ENCODE results near the gene NCK2. TPM values are rescaled to one million over a fixed set of nuclear protein-coding genes. Genes with fewer than 3 reads are reported as not detected.

The NCK2 gene
- polyA plus RNA-seq, 1 of the 3 experiments (the other 2 are of a cell fraction), result 42.8 TPM

DNA sequence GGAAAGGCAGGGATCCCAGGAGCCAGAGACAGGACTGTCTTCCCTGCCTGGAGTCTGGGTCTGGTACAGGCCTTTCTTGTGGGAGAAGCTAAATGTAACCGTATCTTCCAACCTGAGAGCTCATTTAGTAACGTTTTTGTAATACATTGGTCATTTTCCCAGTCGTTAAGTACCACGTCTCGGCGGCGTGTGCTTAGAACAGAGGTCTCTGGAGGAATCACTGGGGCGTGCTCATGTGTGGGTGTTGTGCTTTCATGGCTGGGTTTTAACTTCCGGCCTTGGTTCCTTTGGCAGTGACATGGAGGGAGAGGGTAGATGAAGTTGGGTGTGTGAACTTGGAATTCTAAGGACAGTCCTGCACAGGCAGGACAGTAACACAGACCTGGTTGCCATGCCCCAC lies 79.7 kb downstream of the NCK2 start:
- Histone ChIP-seq H3K4me1 (ENCODE audit: control insufficient read depth in 1 of 2, insufficient read depth in 2 of 2, low read depth in 1 of 2, low read length in 1 of 2) (peaks cover 0 to 6% of the 10 kb centered on the region in 2 experiments; a peak in 1 of 4 replicates), H3K9me2 (no peaks in the 10 kb centered on the region), H3K9me3 (no peaks in the 10 kb centered on the region), H3K27ac (ENCODE audit: low read depth in 2 of 2, low read length in 1 of 2) (no peak overlapping the region), H3K79me2 (ENCODE audit: insufficient read depth) (peaks cover 11% of the 10 kb centered on the region; the same call in 1 of the 2 replicates), H3K4me2 (no peak overlapping the region), H4K20me1 (ENCODE audit: insufficient read depth) (peaks cover 10% of the 10 kb centered on the region; the same call in 1 of the 2 replicates), H3F3A (replicated peaks; ENCODE audit: insufficient read depth) (no peaks in the 10 kb centered on the region), H3K4me3 (ENCODE audit: low read depth in 2 of 2, low read length in 1 of 2) (no peak overlapping the region), H2AFZ (ENCODE audit: low read depth) (no peak overlapping the region), H3K36me3 (replicated peaks in 1 of 2; ENCODE audit: control insufficient read depth in 1 of 2, insufficient read depth in 2 of 2, low read length in 1 of 2) (peaks cover 0 to 2% of the 10 kb centered on the region in 2 experiments), H3K9ac (no peak overlapping the region), H3K27me3 (ENCODE audit: insufficient read depth) (no peaks in the 10 kb centered on the region)
- DNase-seq, result no peak
- ChIA-PET CTCF (no interaction called here), POLR2A (no interaction called here)
- WGBS (ENCODE audit: low lambda C conversion rate), result 83% methylated on average over 9 of the region's 9 CpGs
- TF ChIP-seq, protein P1, sequence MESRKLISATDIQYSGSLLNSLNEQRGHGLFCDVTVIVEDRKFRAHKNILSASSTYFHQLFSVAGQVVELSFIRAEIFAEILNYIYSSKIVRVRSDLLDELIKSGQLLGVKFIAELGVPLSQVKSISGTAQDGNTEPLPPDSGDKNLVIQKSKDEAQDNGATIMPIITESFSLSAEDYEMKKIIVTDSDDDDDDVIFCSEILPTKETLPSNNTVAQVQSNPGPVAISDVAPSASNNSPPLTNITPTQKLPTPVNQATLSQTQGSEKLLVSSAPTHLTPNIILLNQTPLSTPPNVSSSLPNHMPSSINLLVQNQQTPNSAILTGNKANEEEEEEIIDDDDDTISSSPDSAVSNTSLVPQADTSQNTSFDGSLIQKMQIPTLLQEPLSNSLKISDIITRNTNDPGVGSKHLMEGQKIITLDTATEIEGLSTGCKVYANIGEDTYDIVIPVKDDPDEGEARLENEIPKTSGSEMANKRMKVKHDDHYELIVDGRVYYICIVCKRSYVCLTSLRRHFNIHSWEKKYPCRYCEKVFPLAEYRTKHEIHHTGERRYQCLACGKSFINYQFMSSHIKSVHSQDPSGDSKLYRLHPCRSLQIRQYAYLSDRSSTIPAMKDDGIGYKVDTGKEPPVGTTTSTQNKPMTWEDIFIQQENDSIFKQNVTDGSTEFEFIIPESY (IDR thresholded peaks at IDR 0.05; ENCODE audit: borderline replicate concordance, low read depth), result no peak
- no peak for TF ChIP-seq RAD21 (IDR thresholded peaks at IDR 0.05; ENCODE audit: low read length)
- TF ChIP-seq ELF1 (IDR thresholded peaks at IDR 0.05), result no peak
- TF ChIP-seq FOSL2 (IDR thresholded peaks at IDR 0.05; ENCODE audit: borderline replicate concordance, low read depth), result no peak
- TF ChIP-seq RXRA (IDR thresholded peaks at IDR 0.05; ENCODE audit: borderline replicate concordance, low read depth), result no peak
- no peak for TF ChIP-seq RCOR1 (IDR thresholded peaks at IDR 0.05; ENCODE audit: low read length)

DNA sequence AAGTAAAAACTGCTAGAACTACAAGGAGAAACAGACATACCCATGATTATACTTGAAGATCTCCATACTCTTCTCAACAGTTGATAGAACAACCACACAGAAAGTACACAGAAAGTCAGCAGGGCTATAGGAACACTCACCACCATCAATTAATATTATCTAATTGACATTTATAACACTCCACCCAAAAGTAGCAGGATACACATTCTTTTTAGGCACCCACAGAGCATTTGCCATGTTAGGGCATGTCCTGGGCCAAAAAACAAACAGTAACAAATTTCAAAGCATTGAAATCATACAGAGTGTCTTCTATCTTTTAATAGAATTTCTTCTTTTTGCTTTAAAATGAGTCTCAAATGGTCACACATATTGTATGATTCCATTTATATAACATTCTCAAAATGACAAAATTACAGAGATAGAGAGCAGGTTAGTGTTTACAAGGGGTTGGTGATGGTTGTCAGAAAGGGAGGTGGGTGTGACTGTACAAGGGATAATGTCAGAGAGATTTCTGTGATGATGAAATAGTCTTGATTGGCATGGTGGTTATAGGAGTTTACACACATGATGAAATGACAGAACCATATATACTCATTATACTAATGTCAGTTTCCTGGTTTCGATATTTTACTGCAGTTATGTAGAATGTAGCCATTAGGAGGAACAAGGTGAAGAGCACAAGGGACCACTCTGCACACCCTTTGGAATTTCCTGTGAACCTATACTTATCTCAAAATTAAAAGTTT lies 82.8 kb downstream of the NCK2 start:
- no peaks in the 10 kb centered on the region for H3K27me3 ChIP-seq (ENCODE audit: insufficient read depth)
- H4K20me1 ChIP-seq (ENCODE audit: insufficient read depth), result no peaks in the 10 kb centered on the region; the same call in 1 of the 2 replicates
- peaks cover 26% of the 10 kb centered on the region for H3K79me2 ChIP-seq (ENCODE audit: insufficient read depth)
- no peak overlapping the region for H2AFZ ChIP-seq (ENCODE audit: low read depth)
- H3K36me3 ChIP-seq (replicated peaks in 1 of 2; ENCODE audit: control insufficient read depth in 1 of 2, insufficient read depth in 2 of 2, low read length in 1 of 2), result peaks cover 0 to 2% of the 10 kb centered on the region in 2 experiments
- no peak overlapping the region for H3K4me3 ChIP-seq (ENCODE audit: low read depth in 2 of 2, low read length in 1 of 2)
- 86% methylated on average over 1 of the region's 1 CpG for WGBS (ENCODE audit: low lambda C conversion rate)
- TF ChIP-seq RXRA (IDR thresholded peaks at IDR 0.05; ENCODE audit: borderline replicate concordance, low read depth) (no peak), FOXM1 (IDR thresholded peaks at IDR 0.05; ENCODE audit: low read depth) (no peak), EP300 (IDR thresholded peaks at IDR 0.05; ENCODE audit: borderline replicate concordance in 1 of 2, low read depth in 1 of 2, low read length in 1 of 2) (no peak), RAD21 (IDR thresholded peaks at IDR 0.05; ENCODE audit: low read length) (no peak), RFX5 (IDR thresholded peaks at IDR 0.05; ENCODE audit: low read length) (no peak), TEAD4 (IDR thresholded peaks at IDR 0.05; ENCODE audit: borderline replicate concordance, insufficient read depth) (no peak), FOSL2 (IDR thresholded peaks at IDR 0.05; ENCODE audit: borderline replicate concordance, low read depth) (no peak), GABPA (IDR thresholded peaks at IDR 0.05; ENCODE audit: low read depth) (no peak), TAF1 (IDR thresholded peaks at IDR 0.05; ENCODE audit: borderline replicate concordance, low read depth, low read length) (no peak), NFIC (IDR thresholded peaks at IDR 0.05; ENCODE audit: borderline replicate concordance) (no peak), FOXJ3 (CRISPR knock-in tag; IDR thresholded peaks at IDR 0.05) (no peak)
- H3K4me1 ChIP-seq (ENCODE audit: control insufficient read depth in 1 of 2, insufficient read depth in 2 of 2, low read depth in 1 of 2, low read length in 1 of 2), result no peaks in the 10 kb centered on the region; a peak in 1 of 4 replicates
- H3K27ac ChIP-seq (ENCODE audit: low read depth in 2 of 2, low read length in 1 of 2), result no peak overlapping the region
- no peak overlapping the region for H3K4me2 ChIP-seq
- no peak for DNase-seq
- no peak overlapping the region for H3K9ac ChIP-seq
- ChIA-PET CTCF (no interaction called here), POLR2A (no interaction called here)
- H3K9me2 ChIP-seq, result no peaks in the 10 kb centered on the region
- H3K9me3 ChIP-seq, result no peaks in the 10 kb centered on the region
- peaks cover 6% of the 10 kb centered on the region for H3F3A ChIP-seq (replicated peaks; ENCODE audit: insufficient read depth)

All from SK-N-SH (cell line).